Nephron (organoid): ENCODE data around the gene NRGN.
A peak's percentile ranks its signal among the peaks of the same experiment; 100 is the strongest.

Experiments
- H3K27ac Mint-ChIP-seq, 3 experiments: 2 replicates each; pipeline ENCODE4 v1.8.0; 2020; ENCODE audit warnings: mixed read lengths in 3 of 3, mild to moderate bottlenecking in 2 of 3, moderate library complexity in 1 of 3
- H3K27me3 Mint-ChIP-seq: 2 replicates; pipeline ENCODE4 v1.8.0; 2021; ENCODE audit warnings: low read depth, mild to moderate bottlenecking, moderate library complexity, mixed read lengths
- H3K36me3 Mint-ChIP-seq: 2 replicates; pipeline ENCODE4 v1.8.0; 2020; ENCODE audit warnings: low read depth, mixed read lengths
- H3K4me1 Mint-ChIP-seq: 2 replicates; pipeline ENCODE4 v1.8.0; 2020; ENCODE audit warnings: mixed read lengths
- H3K4me3 Mint-ChIP-seq, 3 experiments: 2 replicates each; pipeline ENCODE4 v1.8.0; 2020; ENCODE audit warnings: mild to moderate bottlenecking in 3 of 3, mixed read lengths in 3 of 3, moderate library complexity in 2 of 3
- H3K9me3 Mint-ChIP-seq: 2 replicates; pipeline ENCODE4 v1.8.0; 2020; ENCODE audit warnings: mixed read lengths
- TF ChIP-seq, protein P1 (sequence below), 3 experiments: fragments of 200-600 bp; sonication (generic); IDR thresholded peaks; one replicate each; pipeline ENCODE4 v1.5.0; 2021; ENCODE audit warnings: antibody characterized with exemption in 3 of 3; ENCODE audit not compliant: unreplicated experiment in 3 of 3

NRGN gene

DNA sequence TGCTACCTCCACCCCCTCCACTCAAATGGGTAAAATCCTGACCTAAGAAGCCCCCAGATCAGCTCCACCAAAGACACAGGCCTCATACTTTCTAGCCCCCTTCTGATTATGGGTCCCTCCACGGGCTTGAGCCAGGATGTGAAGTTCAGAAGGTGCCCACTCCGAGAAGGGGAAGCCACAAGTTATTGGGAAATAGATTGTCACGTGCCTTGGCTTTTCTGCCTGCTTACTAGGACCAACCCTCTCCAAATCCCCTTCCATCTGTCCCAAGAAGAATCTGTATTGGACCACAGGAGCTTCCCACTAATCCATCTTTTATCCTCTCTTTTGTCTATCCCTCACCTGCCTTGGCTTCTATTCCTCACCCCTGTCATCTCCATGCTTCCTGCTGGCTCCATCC is 3.0 kb upstream of the NRGN start:
- peaks cover 11% of the 10 kb centered on the region for H3K4me1 Mint-ChIP-seq
- H3K27me3 Mint-ChIP-seq, result peaks cover 81% of the 10 kb centered on the region
- H3K4me3 Mint-ChIP-seq, result no peak overlapping the region
- TF ChIP-seq, protein P1, sequence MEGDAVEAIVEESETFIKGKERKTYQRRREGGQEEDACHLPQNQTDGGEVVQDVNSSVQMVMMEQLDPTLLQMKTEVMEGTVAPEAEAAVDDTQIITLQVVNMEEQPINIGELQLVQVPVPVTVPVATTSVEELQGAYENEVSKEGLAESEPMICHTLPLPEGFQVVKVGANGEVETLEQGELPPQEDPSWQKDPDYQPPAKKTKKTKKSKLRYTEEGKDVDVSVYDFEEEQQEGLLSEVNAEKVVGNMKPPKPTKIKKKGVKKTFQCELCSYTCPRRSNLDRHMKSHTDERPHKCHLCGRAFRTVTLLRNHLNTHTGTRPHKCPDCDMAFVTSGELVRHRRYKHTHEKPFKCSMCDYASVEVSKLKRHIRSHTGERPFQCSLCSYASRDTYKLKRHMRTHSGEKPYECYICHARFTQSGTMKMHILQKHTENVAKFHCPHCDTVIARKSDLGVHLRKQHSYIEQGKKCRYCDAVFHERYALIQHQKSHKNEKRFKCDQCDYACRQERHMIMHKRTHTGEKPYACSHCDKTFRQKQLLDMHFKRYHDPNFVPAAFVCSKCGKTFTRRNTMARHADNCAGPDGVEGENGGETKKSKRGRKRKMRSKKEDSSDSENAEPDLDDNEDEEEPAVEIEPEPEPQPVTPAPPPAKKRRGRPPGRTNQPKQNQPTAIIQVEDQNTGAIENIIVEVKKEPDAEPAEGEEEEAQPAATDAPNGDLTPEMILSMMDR (IDR thresholded peaks at IDR 0.05; ENCODE audit: unreplicated experiment in 3 of 3), result no peak
- no peaks in the 10 kb centered on the region for H3K9me3 Mint-ChIP-seq
- H3K27ac Mint-ChIP-seq, result no peak overlapping the region
- H3K36me3 Mint-ChIP-seq, result no peaks in the 10 kb centered on the region

DNA sequence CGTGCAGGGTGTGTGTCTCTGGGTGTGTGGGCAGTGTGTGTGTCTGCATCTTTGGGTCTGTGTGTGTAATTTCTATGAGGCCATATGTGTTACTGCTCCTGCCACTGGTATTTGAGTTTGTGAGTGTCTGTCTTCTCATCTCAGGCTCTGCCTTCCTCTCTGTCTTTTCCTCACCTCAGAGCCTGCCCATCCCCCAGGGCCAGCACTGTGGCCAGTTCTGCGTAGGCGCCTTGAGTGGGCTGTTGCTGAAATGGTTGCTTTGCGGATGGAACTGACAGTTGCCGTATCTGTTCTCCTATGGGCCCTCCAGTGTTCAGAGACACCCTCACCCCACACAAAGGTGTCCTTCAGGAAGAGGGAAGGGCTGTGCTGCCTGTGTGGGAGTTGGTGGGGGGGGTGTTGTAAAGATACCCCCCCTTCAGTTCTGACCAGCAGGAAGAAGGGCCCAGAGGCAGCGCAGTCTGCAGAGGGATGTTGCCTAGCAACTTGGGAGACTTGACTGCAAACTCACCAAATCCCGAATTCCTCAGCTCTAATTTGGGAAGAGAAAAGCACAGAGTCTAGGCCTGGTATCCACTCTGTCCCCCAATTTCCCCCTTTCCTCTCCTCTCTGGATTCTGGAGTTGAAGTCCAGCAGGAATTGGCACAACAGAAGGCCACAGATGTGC is 2.0 kb upstream of the NRGN start:
- Mint-ChIP-seq H3K36me3 (no peaks in the 10 kb centered on the region), H3K4me1 (peaks cover 11% of the 10 kb centered on the region), H3K4me3 (peak overlapping the region in 2 of 3 experiments; percentile 13 to 36), H3K9me3 (no peaks in the 10 kb centered on the region), H3K27me3 (peaks cover 87% of the 10 kb centered on the region), H3K27ac (no peak overlapping the region)
- TF ChIP-seq, protein P1 (IDR thresholded peaks at IDR 0.05; ENCODE audit: unreplicated experiment in 3 of 3), result no peak

DNA sequence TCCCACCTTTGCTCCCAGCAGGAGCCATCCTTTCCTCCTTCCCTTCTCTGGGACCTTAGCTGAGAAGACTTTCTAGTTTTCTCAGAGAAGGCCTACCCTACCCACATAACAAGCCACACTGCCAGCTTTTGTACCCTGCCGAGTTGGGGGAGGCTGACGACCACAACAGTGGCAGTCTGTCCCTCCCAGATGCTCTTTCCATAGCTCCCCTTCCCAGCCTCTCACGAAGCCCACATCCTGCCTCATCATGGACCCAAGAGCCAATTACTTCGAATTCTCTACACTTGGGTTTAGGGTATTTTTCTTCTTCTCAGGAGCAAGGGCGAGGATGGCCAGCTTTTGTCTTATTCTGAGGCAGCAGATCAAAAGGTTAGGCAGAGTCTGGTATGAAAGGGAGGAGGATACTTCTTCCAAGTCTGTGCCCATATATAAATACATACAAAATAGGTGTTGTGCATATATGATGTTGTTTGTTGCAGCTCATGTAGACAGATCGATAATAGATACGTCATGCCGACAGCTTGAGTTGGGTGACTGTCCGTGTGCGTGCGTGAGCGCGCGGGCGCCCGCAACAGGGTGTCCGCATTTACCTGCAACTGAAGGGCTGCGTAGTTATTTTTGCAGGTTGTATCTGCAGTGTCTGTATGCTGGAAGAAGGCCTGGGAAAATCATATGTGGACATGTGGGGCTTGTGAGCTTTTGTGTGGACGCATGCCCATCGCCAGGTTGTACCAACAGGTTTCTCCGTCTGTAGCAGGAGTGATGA is 846 bp upstream of the NRGN start:
- Mint-ChIP-seq H3K27ac (peak overlapping the region; percentile 19 to 33 (median 19)), H3K9me3 (no peaks in the 10 kb centered on the region), H3K4me3 (peak overlapping the region; percentile 78 to 88 (median 85)), H3K4me1 (peaks cover 11% of the 10 kb centered on the region), H3K27me3 (peaks cover 98% of the 10 kb centered on the region), H3K36me3 (no peaks in the 10 kb centered on the region)
- TF ChIP-seq, protein P1 (IDR thresholded peaks at IDR 0.05; ENCODE audit: unreplicated experiment in 3 of 3), result no peak

DNA sequence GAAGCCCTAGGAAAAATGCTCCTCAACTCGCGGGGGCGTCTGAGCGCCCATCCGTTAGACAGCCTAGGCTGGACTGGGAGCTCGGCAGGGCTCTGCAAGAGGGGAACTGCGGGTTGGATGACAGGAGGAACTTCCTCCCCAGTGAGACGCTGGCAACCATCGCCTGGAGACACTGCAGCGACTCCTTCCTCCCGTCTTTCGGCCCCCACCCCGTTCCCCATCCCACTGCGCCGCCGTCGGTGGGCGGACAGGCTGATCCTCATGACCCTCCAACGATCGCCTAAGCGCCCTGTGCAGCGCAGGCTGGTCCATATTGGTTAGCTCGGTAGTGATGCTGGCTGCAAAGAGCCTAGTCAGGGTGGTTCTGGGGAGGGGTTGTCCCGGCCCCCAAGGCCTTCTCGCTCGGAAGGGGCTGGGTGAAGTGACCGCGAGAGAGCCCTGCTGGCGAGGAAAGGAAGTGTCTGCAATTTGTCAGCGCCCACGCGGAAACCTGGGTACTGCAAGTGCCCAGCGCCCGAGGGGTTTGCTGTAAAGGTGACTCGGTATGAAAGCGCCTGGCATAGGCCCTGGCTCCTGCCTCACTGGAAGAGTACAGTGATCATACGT is 638 bp downstream of the NRGN start:
- Mint-ChIP-seq H3K4me1 (peaks cover 16% of the 10 kb centered on the region), H3K36me3 (no peaks in the 10 kb centered on the region), H3K27me3 (peaks cover 99% of the 10 kb centered on the region), H3K27ac (no peak overlapping the region), H3K4me3 (peak overlapping the region; percentile 78 to 88 (median 85)), H3K9me3 (no peaks in the 10 kb centered on the region)
- TF ChIP-seq, protein P1 (IDR thresholded peaks at IDR 0.05; ENCODE audit: unreplicated experiment in 3 of 3), result peak; percentile 47 to 56 (median 50)

DNA sequence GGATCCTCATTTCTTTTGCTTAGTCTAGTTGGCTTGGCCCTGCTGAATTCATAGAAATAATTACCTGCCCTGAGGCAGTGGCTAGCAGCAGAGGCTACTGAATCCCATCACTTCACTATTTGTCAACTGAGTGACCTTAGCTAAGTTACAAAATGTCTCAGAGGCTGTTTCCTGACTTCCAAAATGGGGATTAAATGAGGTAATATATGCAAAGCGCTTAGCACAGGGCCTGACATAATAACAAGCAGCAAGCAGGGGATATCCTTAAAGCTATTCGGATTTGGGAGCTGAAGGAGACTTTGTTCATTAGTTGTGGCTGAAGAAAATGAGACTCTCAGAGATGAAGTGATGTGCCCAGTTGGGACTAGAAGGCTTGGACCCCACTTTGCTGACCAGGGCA is 2.8 kb downstream of the NRGN start:
- H3K27ac Mint-ChIP-seq, result no peak overlapping the region
- peaks cover 30% of the 10 kb centered on the region for H3K4me1 Mint-ChIP-seq
- TF ChIP-seq, protein P1 (IDR thresholded peaks at IDR 0.05; ENCODE audit: unreplicated experiment in 3 of 3), result no peak
- no peaks in the 10 kb centered on the region for H3K36me3 Mint-ChIP-seq
- H3K4me3 Mint-ChIP-seq, result no peak overlapping the region
- no peaks in the 10 kb centered on the region for H3K9me3 Mint-ChIP-seq
- H3K27me3 Mint-ChIP-seq, result peaks cover 100% of the 10 kb centered on the region
